ENCODE measurements around the gene ACP2. TPM values are rescaled to one million over a fixed set of nuclear protein-coding genes. Genes with fewer than 3 reads are reported as not detected.

Gene ACP2
- total RNA-seq = 52.6 and 64.2 TPM in 2 replicates

DNA sequence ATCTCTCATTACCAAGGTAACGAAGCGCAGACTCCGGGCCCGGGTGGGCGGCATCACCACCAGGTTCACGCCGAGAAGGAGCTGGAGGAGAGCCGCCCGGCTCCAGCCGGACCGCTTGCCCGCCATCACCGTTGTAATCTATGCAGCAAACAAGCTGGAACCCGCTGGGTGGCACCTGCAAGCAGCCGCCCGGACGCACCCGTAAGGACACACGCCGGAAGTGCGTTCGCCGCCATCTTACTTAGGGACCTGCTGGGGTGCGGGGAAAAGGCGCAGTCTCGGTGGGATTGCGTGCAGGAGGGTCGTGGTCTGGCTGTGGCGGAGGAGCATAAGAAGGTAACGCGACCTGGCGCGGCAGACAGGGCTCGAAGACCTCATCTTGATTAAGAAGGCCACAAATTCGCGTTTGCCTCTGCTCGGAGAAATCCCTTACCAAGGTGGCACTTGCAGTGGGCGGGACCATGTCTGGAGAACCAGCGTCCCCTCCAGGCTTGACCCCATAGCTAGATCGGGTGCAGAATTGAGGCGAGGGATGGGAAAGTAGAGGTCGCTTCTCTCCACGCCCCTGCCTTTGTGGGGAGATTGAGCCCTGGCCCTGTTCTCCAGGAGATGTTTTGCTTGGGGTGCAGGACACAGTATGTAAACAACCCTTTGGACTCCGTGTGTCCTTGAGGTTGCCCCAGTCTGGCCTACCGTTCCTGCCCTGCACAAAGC is at the start of gene ACP2:
Gene ACP2 (minus strand): TSS at position 151 of the 714 bp plus-strand sequence. CDS start 25 bp downstream, at position 126.
- DNase-seq = peak; percentile 92

DNA sequence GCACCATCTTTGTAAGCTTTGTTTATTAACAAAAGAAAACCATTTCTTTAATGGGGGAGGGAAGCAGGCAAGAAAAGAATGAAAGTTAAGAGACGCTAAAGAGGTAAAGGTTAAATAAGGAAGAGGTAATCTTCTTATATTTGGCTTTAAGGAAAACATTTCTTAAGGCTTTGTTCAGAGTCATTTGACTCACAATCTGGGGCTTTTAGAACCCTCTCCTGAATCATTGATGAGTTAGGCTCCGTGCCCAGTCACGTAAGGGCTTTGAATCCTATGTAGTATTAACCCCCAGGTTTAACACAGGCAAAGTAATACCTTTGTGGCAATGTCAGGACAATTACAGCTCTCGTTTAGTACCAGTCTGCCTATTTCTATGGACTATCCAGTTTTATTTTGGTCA is 47.4 kb upstream of the ACP2 start:
- no peak for DNase-seq

GRCh38 chr11:47295385-47295784 is 46.8 kb upstream of the ACP2 start:
- no peak for DNase-seq

DNA sequence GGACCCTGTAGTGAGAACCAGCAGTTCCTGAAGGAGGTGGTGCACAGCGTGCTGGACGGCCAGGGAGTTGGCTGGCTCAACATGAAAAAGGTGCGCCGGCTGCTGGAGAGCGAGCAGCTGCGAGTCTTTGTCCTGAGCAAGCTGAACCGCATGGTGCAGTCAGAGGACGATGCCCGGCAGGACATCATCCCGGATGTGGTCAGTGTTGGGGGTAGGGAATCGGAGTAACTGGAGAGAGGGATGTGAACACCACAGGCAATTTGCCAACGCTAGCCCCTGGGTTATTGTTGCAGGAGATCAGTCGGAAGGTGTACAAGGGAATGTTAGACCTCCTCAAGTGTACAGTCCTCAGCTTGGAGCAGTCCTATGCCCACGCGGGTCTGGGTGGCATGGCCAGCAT is 41.2 kb upstream of the ACP2 start:
- no peak for DNase-seq

DNA sequence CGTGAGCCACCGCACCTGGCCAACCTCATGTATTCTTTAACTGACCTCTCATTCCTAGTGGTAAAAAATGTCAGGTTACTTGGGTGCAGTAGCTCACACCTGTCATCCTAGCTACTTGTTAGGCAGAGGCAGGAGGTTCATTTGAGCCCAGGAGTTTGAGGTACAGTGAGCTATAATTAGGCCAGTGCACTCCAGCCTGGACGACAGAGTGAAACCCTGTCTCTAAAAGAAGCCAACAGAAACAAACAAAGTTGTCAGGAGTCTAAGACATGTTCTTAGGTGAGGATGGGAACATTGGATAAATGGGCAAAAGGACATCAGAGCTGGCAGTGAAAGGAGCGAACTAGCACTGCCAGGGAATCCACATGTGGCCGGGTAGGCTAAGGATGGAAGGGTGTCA is 39.5 kb upstream of the ACP2 start:
- DNase-seq = no peak

GRCh38 chr11:47285969-47286770 is 37.6 kb upstream of the ACP2 start:
- DNase-seq = no peak

- no peak for DNase-seq
Measured at GRCh38 chr11:47284151-47284550, 35.5 kb upstream of the ACP2 start.

- no peak for DNase-seq
Measured at GRCh38 chr11:47282462-47282861, 33.8 kb upstream of the ACP2 start.

DNA sequence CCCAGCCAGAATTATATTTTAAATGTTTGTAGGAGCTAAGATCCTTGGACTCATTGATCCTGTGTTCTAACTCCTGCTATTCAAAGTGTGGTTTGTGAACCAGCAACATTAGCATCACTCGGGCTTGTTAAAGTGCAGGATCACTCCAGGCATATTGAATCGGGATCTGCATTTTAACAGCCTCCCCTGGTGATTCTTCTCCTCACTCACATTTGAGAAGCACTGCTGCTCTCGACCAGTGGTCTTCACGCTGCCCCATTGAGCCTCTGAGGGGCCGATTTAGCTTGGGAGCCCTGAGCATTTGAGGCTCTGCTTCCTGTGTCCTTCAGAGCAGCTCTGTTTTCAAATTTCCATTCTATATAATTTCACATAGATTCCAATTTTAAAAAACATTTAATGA is 32.2 kb upstream of the ACP2 start:
- DNase-seq = no peak

GRCh38 chr11:47280099-47280498 is 31.5 kb upstream of the ACP2 start:
- DNase-seq = no peak

DNA sequence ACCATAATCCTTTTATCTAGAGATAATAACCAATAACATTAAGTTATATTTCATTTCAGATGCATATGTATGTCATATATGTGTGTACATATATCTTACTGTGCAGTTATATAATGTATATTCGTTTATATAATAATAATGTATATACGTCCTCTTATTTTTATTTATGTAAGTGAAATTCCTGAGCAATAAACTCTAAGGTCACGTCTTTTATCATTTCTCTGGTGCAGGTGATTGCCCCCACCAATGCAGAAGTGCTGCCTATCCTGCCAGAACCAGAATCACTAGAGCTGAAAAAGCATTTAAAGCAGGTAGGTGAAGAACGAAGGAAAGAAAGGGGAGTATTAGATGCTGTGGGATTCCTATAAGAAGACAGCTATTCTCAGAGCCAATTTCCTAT is 30.2 kb upstream of the ACP2 start:
- no peak for DNase-seq

- DNase-seq = no peak
Measured at GRCh38 chr11:47278058-47278457, 29.4 kb upstream of the ACP2 start.

- DNase-seq = no peak
Measured at GRCh38 chr11:47276923-47277322, 28.3 kb upstream of the ACP2 start.

DNA sequence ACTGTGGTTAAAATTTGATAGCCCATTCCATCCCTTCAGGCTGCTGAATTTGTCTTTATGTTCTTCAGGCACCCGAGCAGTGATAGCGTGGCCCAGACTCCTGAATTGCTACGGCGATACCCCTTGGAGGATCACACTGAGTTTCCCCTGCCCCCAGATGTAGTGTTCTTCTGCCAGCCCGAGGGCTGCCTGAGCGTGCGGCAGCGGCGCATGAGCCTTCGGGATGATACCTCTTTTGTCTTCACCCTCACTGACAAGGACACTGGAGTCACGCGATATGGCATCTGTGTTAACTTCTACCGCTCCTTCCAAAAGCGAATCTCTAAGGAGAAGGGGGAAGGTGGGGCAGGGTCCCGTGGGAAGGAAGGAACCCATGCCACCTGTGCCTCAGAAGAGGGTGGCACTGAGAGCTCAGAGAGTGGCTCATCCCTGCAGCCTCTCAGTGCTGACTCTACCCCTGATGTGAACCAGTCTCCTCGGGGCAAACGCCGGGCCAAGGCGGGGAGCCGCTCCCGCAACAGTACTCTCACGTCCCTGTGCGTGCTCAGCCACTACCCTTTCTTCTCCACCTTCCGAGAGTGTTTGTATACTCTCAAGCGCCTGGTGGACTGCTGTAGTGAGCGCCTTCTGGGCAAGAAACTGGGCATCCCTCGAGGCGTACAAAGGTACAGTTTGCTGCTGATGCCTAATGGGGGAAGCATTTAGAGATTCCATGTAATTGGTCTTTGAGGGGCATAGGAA is 26.1 kb upstream of the ACP2 start:
- DNase-seq = no peak

- DNase-seq = peak; percentile 12
Measured at GRCh38 chr11:47272706-47273105, 24.1 kb upstream of the ACP2 start.

GRCh38 chr11:47271961-47272661 is 23.5 kb upstream of the ACP2 start:
- no peak for DNase-seq

DNA sequence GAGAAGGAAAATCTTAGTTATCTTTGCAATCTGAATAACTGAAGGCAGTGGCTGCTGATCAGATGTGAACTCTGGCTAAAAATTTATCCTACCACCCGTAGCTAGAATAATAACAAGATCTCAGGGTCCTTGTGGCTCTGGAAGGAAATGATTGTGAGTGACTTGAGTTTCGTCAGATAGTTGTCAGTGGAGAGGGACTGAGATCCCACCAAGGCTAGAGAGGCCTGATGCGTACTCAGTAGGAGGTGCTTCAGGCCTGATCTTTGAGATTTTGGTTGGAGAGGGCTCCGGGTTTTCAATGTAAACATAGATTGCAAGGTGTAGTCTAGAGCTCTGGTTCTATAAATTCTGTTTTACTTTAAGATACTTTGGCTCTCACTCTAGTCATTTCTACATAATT is 22.7 kb upstream of the ACP2 start:
- no peak for DNase-seq

- peak; percentile 39 for DNase-seq
Measured at GRCh38 chr11:47270331-47271271, 22.0 kb upstream of the ACP2 start.

GRCh38 chr11:47269829-47270305 is 21.3 kb upstream of the ACP2 start, which contains the start of gene MADD:
MADD (plus strand) TSS chr11:47270133.
- peak; percentile 91 for DNase-seq

DNA sequence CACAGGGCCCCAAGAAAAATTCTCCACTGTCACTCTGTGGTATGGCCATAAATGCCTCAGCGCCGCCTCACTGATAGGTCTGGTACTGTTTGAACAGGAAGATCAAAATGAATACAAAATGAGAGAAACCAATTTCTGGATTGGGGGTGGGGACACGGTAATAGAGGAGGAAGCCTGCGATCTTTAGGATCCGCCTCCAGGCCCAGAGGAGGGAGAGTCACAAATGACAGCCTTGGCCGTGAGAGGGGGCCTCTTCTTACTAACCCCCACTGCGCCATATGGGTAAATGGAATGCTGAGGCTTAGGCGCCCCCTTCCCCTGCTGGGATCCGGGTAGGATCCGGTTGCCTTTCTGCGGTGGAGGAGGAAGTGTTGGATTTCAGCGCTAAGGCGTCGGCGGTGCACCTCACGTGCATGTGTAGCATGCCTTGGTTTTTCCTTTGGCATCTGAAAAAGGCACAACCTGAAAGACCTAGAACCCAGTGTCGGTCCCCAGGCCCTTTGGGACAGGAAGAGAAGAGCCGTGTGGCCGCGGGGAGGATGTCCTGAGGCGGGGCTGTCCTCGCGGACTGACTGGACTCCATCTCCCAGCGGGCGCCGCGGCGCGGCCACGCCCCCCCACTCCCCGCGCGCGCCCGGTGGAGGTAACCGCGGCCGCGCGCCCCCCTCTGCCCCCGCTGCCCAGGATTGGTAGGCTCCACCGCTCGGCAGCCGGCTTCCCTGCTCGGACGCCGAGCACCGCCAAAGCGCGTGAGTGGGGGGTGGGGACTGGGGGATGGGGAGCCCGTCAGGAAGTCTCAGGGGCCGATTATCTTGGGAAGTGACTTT is 20.6 kb upstream of the ACP2 start:
- DNase-seq = peak; percentile 92
